C4-2B (cell line): Measurements from ENCODE around the gene ATP9A.
A peak's percentile ranks its signal among the peaks of the same experiment; 100 is the strongest.

Experiments
- ZFX ChIP-seq: fragments of 450-650 bp; IDR thresholded peaks from 2 replicates; pipeline ENCODE4 v1.6.1; 2017
- TF ChIP-seq, protein P1 (sequence below): fragments of 450-650 bp; conservative IDR thresholded peaks from 2 replicates; pipeline ENCODE4 v1.5.1; 2017; ENCODE audit warnings: mild to moderate bottlenecking

DNA sequence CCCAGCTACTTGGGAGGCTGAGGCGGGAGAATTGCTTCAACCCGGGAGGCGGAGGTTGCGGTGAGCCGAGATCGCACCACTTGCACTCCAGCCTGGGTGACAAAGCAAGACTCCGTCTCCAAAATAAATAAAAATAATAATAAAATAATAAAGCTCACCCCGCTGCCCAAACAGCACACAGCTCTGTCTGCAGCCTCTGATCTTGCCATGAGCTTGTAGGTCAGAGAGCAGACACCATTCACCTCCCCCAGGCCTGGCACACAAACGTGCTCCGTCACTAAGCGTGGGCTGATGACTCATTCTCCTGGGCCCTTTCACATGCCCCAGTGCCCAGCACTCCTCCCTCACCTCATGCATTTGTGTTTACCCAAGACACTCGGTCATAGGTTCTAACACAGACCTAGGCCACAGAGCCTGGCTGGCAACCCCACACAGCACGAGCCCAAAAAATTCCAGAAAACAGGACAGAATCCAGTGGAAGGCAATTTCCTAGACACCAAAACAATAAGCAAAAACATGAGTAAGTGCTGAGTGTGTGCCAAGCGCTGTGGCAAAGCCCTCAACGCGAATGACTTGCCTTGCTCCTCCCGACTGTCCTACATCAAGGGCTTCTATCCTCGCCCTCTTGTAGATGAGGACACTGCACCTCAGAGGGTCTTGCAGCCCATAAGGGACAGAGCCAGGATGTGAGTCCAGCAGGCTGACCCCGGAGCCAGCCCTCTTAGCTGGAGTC lies 18.0 kb downstream of the ATP9A start:
- TF ChIP-seq, protein P1, sequence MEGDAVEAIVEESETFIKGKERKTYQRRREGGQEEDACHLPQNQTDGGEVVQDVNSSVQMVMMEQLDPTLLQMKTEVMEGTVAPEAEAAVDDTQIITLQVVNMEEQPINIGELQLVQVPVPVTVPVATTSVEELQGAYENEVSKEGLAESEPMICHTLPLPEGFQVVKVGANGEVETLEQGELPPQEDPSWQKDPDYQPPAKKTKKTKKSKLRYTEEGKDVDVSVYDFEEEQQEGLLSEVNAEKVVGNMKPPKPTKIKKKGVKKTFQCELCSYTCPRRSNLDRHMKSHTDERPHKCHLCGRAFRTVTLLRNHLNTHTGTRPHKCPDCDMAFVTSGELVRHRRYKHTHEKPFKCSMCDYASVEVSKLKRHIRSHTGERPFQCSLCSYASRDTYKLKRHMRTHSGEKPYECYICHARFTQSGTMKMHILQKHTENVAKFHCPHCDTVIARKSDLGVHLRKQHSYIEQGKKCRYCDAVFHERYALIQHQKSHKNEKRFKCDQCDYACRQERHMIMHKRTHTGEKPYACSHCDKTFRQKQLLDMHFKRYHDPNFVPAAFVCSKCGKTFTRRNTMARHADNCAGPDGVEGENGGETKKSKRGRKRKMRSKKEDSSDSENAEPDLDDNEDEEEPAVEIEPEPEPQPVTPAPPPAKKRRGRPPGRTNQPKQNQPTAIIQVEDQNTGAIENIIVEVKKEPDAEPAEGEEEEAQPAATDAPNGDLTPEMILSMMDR, result no peak
- TF ChIP-seq ZFX, result peak; percentile 49; the same call in 1 of the 2 replicates
